ENCODE results near the gene PPP1R12A. TPM values are rescaled to one million over a fixed set of nuclear protein-coding genes. Genes with fewer than 3 reads are reported as not detected.

PPP1R12A gene
- total and polyA plus RNA-seq, 9 of the 15 experiments (the other 6 are each of a cell fraction or from before 2014, with no cell fraction given) = 26.4 to 119 (median 53.3) TPM

DNA sequence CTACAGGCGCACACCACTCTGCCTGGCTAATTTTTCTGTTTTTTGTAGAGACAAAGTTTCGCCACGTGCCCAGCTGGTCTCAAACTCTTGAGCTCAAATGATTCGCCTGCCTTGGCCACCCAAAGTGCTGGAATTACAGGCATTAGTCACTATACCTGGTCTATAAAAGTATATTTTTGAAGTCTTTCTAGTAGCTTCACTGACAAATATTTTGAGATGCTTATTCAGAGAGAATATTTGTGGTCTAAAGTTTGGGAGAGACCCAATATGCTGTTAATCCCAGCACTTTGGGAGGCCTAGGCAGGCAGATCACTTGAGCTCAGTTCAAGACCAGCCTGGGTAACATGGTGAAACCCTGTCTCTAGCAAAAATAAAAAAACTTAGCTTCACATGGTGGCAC lies 22.0 kb upstream of the PPP1R12A start:
- POLR2A ChIA-PET = interaction anchor here (0.6 kb wide), 1 partner anchor 233 kb away, joined by 3 read pairs; no protein-coding TSS in a partner anchor
- in situ Hi-C loops (cut with MboI) = no loop called here
- H3K27me3 ChIP-seq (ENCODE audit: control insufficient read depth in 2 of 2, insufficient read depth in 2 of 2, low read length in 2 of 2) = peaks cover 0 to 7% of the 10 kb centered on the region in 2 experiments; a peak in 3 of 5 replicates

DNA sequence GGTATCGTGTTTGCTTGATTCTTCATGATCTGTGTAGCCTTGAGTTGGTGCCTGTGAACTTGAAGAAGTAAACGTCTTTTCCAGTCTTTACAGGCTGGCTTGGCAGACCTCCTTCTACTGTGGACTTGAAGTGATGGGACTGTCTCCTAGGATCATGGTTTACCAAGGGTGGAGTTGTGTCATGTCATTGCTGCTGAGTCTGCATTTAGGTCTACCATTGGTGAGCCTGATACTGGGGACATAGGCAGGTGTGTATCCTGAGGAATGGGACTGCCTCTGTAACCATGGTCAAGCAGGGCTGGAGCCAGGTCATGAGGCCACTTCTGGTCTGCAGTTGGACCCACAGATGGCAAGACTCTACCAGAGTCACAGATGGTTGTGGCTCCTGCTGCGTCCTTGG lies 20.7 kb upstream of the PPP1R12A start:
- H3K4me1 ChIP-seq (replicated peaks in 1 of 2; ENCODE audit: control insufficient read depth in 2 of 2, insufficient read depth in 2 of 2, low read length in 2 of 2) = no peaks in the 10 kb centered on the region; a peak in 1 of 5 replicates
- CTCF ChIA-PET (ENCODE audit: low intra/inter-chr PET ratio) = no interaction called here
- no peak overlapping the region for H3K4me2 ChIP-seq (ENCODE audit: insufficient read depth, low read length)
- peaks cover 0 to 7% of the 10 kb centered on the region in 2 experiments; a peak in 3 of 5 replicates for H3K27me3 ChIP-seq (ENCODE audit: control insufficient read depth in 2 of 2, insufficient read depth in 2 of 2, low read length in 2 of 2)
- no peaks in the 10 kb centered on the region for H3K9me3 ChIP-seq (replicated peaks; ENCODE audit: control insufficient read depth, insufficient read depth, low read depth, low read length)
- TF ChIP-seq, protein P1, sequence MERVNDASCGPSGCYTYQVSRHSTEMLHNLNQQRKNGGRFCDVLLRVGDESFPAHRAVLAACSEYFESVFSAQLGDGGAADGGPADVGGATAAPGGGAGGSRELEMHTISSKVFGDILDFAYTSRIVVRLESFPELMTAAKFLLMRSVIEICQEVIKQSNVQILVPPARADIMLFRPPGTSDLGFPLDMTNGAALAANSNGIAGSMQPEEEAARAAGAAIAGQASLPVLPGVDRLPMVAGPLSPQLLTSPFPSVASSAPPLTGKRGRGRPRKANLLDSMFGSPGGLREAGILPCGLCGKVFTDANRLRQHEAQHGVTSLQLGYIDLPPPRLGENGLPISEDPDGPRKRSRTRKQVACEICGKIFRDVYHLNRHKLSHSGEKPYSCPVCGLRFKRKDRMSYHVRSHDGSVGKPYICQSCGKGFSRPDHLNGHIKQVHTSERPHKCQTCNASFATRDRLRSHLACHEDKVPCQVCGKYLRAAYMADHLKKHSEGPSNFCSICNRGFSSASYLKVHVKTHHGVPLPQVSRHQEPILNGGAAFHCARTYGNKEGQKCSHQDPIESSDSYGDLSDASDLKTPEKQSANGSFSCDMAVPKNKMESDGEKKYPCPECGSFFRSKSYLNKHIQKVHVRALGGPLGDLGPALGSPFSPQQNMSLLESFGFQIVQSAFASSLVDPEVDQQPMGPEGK (CRISPR knock-in tag; IDR thresholded peaks at IDR 0.05; ENCODE audit: borderline replicate concordance) = no peak
- TF ChIP-seq ZFP1 (CRISPR knock-in tag; IDR thresholded peaks at IDR 0.05) (no peak), ZBTB17 (CRISPR knock-in tag; IDR thresholded peaks at IDR 0.05) (no peak), MXI1 (IDR thresholded peaks at IDR 0.05; ENCODE audit: low read depth, low read length) (no peak), ZNF239 (CRISPR knock-in tag; IDR thresholded peaks at IDR 0.05) (no peak), SIN3B (IDR thresholded peaks at IDR 0.05; ENCODE audit: low read depth) (no peak), SMAD3 (CRISPR knock-in tag; conservative IDR thresholded peaks at IDR 0.05) (no peak), MYC (IDR thresholded peaks at IDR 0.05; ENCODE audit: low read depth, low read length) (no peak), MYC (CRISPR knock-in tag; IDR thresholded peaks at IDR 0.05; ENCODE audit: borderline replicate concordance, low read depth) (no peak), POLR2B (IDR thresholded peaks at IDR 0.05; ENCODE audit: low read depth, partially characterized antibody) (no peak), BMI1 (IDR thresholded peaks at IDR 0.05; ENCODE audit: low read length) (no peak), ESRRB (CRISPR knock-in tag; IDR thresholded peaks at IDR 0.05; ENCODE audit: borderline replicate concordance) (no peak), ZNF75A (CRISPR knock-in tag; IDR thresholded peaks at IDR 0.05) (no peak), C11orf30 (IDR thresholded peaks at IDR 0.05; ENCODE audit: low read depth) (peak; percentile 49), ZNF316 (IDR thresholded peaks at IDR 0.05) (peak; percentile 65)
- no peak overlapping the region for H3K27ac ChIP-seq (ENCODE audit: extremely low read depth, low read depth, low read length)
- no TSS peak for BruUV-seq (replicated peaks)
- POLR2A ChIA-PET = no interaction called here
- no peaks in the 10 kb centered on the region for H3K36me3 ChIP-seq (ENCODE audit: control insufficient read depth, insufficient read depth, low read length)
- no peaks in the 10 kb centered on the region for H3K9me1 ChIP-seq (ENCODE audit: control insufficient read depth, insufficient read depth, low read length)
- no peak overlapping the region for H2AFZ ChIP-seq (ENCODE audit: low read depth, low read length)
- intact Hi-C loops (cut with micrococcal nuclease) (no loop called here), in situ Hi-C loops (cut with MboI) (no loop called here)
- H3K9ac ChIP-seq (ENCODE audit: insufficient read depth in 1 of 2, low read depth in 2 of 2, low read length in 2 of 2) = no peak overlapping the region
- no peaks in the 10 kb centered on the region for H3K79me2 ChIP-seq (ENCODE audit: control insufficient read depth, insufficient read depth, low read length)
- 9% methylated on average over 3 of the region's 3 CpGs for WGBS (ENCODE audit: insufficient coverage, low coverage, missing lambda C conversion rate)
- no peak for FAIRE-seq
- ATAC-seq = no peak
- DNase-seq (ENCODE audit: extremely low read depth in 1 of 4, low spot score in 3 of 4) = no peak
- H4K20me1 ChIP-seq (replicated peaks; ENCODE audit: control insufficient read depth, insufficient read depth, low read length) = no peaks in the 10 kb centered on the region
- H3K4me3 ChIP-seq = no peak overlapping the region

More for the DNA sequence above, 22.0 kb upstream of the PPP1R12A start:
- DNase-seq (ENCODE audit: extremely low read depth in 1 of 4, low spot score in 3 of 4) = no peak
- intact Hi-C loops (cut with micrococcal nuclease) = no loop called here
- WGBS (ENCODE audit: insufficient coverage, low coverage, missing lambda C conversion rate) = 51% methylated on average over 4 of the region's 4 CpGs
- no peaks in the 10 kb centered on the region for H3K79me2 ChIP-seq (ENCODE audit: control insufficient read depth, insufficient read depth, low read length)
- H3K27ac ChIP-seq (ENCODE audit: extremely low read depth, low read depth, low read length) = no peak overlapping the region
- H3K36me3 ChIP-seq (ENCODE audit: control insufficient read depth, insufficient read depth, low read length) = no peaks in the 10 kb centered on the region
- ATAC-seq = no peak
- no TSS peak for BruUV-seq (replicated peaks)
- no peak overlapping the region for H3K9ac ChIP-seq (ENCODE audit: insufficient read depth in 1 of 2, low read depth in 2 of 2, low read length in 2 of 2)
- no peak for FAIRE-seq
- no peak overlapping the region for H3K4me3 ChIP-seq
- no peak overlapping the region for H2AFZ ChIP-seq (ENCODE audit: low read depth, low read length)
- no peaks in the 10 kb centered on the region for H3K9me3 ChIP-seq (replicated peaks; ENCODE audit: control insufficient read depth, insufficient read depth, low read depth, low read length)
- H3K9me1 ChIP-seq (ENCODE audit: control insufficient read depth, insufficient read depth, low read length) = no peaks in the 10 kb centered on the region
- CTCF ChIA-PET (ENCODE audit: low intra/inter-chr PET ratio) = no interaction called here
- no peaks in the 10 kb centered on the region for H4K20me1 ChIP-seq (replicated peaks; ENCODE audit: control insufficient read depth, insufficient read depth, low read length)
- TF ChIP-seq RFX7 (CRISPR knock-in tag; IDR thresholded peaks at IDR 0.05) (no peak), CBX1 (IDR thresholded peaks at IDR 0.05; ENCODE audit: low read depth) (no peak)
- no peak overlapping the region for H3K4me2 ChIP-seq (ENCODE audit: insufficient read depth, low read length)
- no peaks in the 10 kb centered on the region; a peak in 1 of 5 replicates for H3K4me1 ChIP-seq (replicated peaks in 1 of 2; ENCODE audit: control insufficient read depth in 2 of 2, insufficient read depth in 2 of 2, low read length in 2 of 2)

Data from K562 (cell line).